HepG2 (cell line): ENCODE measurements around the gene IL21R. TPM values are rescaled to one million over a fixed set of nuclear protein-coding genes. Genes with fewer than 3 reads are reported as not detected.

Source experiments
- JUN ChIP-seq: sonication (generic); formaldehyde crosslinking; IDR thresholded peaks from 2 replicates; pipeline ENCODE4 v1.4.0; 2020; ENCODE audit warnings: mild to moderate bottlenecking, missing genetic modification reagents
- ZHX2 ChIP-seq, 2 experiments: sonication (generic) in 1 of 2; formaldehyde crosslinking in 1 of 2; IDR thresholded peaks; 2 replicates each; pipeline versions ENCODE4 v1.6.1 to v1.9.0; 2014 to 2022; ENCODE audit warnings: antibody characterized with exemption in 1 of 2, borderline replicate concordance in 1 of 2, inconsistent platforms in 1 of 2, low read depth in 1 of 2, missing genetic modification reagents in 1 of 2
- ZKSCAN1 ChIP-seq: fragments of 150-350 bp; IDR thresholded peaks from 2 replicates; pipeline ENCODE4 v1.6.1; 2014; ENCODE audit warnings: low read length
- ZNF460 ChIP-seq: sonication (generic); formaldehyde crosslinking; IDR thresholded peaks from 2 replicates; pipeline ENCODE4 v1.5.1; 2020; ENCODE audit warnings: missing genetic modification reagents, mild to moderate bottlenecking, borderline replicate concordance
- ZNF660 ChIP-seq: sonication (generic); formaldehyde crosslinking; IDR thresholded peaks from 2 replicates; pipeline ENCODE4 v1.5.1; 2020; ENCODE audit warnings: mild to moderate bottlenecking, low read depth, missing genetic modification reagents, borderline replicate concordance
- polyA plus RNA-seq, 8 experiments: library from polyadenylated mRNA; depleted of rRNA in 3 of 8; stranded (reverse) in 7 of 8; unstranded in 1 of 8; fragments of >200 nt; fragmentation: Illumina TruSeq in 4 of 8; extraction: Trizol in 4 of 8; gene quantifications; 2 replicates each; pipeline versions ENCODE4 v1.2.1 to v1.2.3, GENCODE V29; 2011 to 2016; ENCODE audit warnings: low read depth in 4 of 8, missing spikeins in 1 of 8, mixed read lengths in 1 of 8; ENCODE audit not compliant: insufficient read depth in 1 of 8
- total RNA-seq, 5 experiments: library from RNA; depleted of rRNA; stranded (reverse); fragments of >200 nt; fragmentation: Illumina TruSeq; extraction: Trizol; gene quantifications; 2 replicates each; pipeline ENCODE4 v1.2.3, GENCODE V29; 2016; ENCODE audit warnings: low read depth in 1 of 5
- TF ChIP-seq, protein P1 (sequence below): IDR thresholded peaks from 2 replicates; pipeline ENCODE4 v1.6.1; 2016; ENCODE audit warnings: mild to moderate bottlenecking, missing biosample characterization, missing genetic modification reagents

The IL21R gene
- total and polyA plus RNA-seq, 2 of the 13 experiments (the other 11 are each of a cell fraction or from before 2014, with no cell fraction given): 0.49 to 0.64 TPM

- TF ChIP-seq ZHX2 (IDR thresholded peaks at IDR 0.05; ENCODE audit: low read depth): no peak
- TF ChIP-seq ZHX2 (CRISPR knock-in tag; IDR thresholded peaks at IDR 0.05; ENCODE audit: borderline replicate concordance): no peak
- no peak for TF ChIP-seq JUN (CRISPR knock-in tag)
- TF ChIP-seq ZNF460 (CRISPR knock-in tag): no peak
- TF ChIP-seq, protein P1, sequence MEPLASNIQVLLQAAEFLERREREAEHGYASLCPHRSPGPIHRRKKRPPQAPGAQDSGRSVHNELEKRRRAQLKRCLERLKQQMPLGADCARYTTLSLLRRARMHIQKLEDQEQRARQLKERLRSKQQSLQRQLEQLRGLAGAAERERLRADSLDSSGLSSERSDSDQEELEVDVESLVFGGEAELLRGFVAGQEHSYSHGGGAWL (CRISPR knock-in tag): no peak
- TF ChIP-seq ZNF660 (CRISPR knock-in tag): no peak
- TF ChIP-seq ZKSCAN1: no peak
Measured at GRCh38 chr16:27437946-27438345, 36.0 kb downstream of the IL21R start (continued).
